Adipose tissue (tissue), 3 donors: ENCODE data around the gene ADAD1. TPM values are rescaled to one million over a fixed set of nuclear protein-coding genes. Genes with fewer than 3 reads are reported as not detected.

Experiments used
- H3K27ac ChIP-seq: one replicate; pipeline ENCODE4 v1.5.1; 2013; ENCODE audit warnings: low read depth, low read length
- WGBS, 3 donors: extraction: QIAGEN DNeasy Blood & Tissue Kit; methylation state at CpG; one replicate each; pipeline ENCODE4 v1.1.7; 2013; 5-methylcytosine and 5-hydroxymethylcytosine counted together
- polyA plus RNA-seq, 3 donors: library from polyadenylated mRNA; stranded (reverse); fragments of 200-250 nt; gene quantifications; one replicate each; pipeline ENCODE4 v1.2.3, GENCODE V29; 2013
- donor health status: healthy with polysubstance abuse.
- donor health status: Bipolar disorder and iron deficiency.
- donor health status: healthy.

Gene ADAD1
- polyA plus RNA-seq, 3 donors, result not detected

DNA sequence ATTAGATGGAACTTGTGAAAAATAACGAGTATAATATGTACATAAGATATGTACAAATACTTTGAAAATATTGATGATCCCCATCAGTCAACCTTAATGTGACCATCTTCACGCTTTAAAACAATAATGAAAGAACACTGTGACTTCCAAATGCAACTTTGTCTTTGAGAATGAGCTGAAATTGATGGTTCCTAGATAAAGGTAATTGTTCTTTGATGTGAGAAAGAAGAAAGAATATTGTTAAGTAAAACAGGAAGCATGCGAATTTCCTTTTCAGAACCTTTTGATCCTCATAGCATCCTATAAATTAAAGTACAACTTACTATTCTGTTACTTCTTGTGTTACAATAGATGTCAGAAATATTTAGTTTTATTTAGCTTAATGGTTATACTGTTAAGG, 55.5 kb downstream of the ADAD1 start:
- WGBS, 3 donors, result 59 to 81% (median 73%) methylated on average over 3 of the region's 3 CpGs
- no peak overlapping the region for H3K27ac ChIP-seq

DNA sequence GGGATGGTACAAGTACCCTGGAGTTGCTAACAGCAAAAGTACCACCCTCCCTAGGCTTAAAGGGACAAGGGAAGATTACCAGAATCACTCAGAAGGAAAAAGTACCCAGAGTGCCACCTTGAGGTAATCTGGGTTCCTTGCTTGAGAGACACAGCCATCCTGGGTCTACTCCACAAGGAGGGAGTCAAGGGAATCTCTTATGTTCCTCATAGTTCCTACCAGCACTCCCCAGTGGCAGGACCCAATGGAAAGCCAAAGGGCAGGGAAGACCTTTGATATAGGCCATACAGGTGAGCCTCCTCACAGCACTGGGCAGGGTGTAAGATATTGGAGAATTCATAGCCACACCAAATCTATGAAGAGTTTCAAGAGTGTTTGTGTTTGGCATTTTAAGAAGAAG, 72.0 kb downstream of the ADAD1 start:
- no peak overlapping the region for H3K27ac ChIP-seq

DNA sequence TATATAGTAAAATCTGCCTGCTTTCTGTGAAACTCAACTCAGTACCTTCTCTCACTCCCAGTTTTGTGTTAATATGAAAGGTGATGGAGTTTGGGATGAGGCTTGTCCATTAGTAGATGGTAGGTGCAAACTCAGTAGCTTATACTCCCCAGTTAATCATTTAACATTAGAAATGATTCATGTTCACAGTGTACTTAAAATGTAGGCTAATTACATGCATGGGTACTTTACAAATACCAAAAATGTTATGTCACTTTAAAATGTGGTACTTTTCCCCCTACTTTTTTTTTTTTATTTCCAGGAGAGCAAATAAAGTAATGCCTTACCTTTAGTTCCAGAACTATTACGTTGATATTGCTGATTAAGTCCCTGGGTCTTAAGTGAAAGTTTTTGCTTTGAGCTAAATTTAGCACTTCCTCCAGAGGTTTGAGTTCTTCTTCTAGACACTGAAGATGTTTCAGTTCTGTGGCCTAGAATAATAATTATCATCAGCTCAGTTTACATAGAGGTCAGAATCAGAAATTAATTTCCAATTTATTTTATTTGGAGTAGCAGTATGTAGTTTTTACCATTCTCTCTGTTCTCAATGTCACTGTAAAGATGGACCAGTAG, 74.7 kb downstream of the ADAD1 start:
- no peak overlapping the region for H3K27ac ChIP-seq
- WGBS, 3 donors, result 20 to 27% (median 21%) methylated on average over 1 of the region's 1 CpG

DNA sequence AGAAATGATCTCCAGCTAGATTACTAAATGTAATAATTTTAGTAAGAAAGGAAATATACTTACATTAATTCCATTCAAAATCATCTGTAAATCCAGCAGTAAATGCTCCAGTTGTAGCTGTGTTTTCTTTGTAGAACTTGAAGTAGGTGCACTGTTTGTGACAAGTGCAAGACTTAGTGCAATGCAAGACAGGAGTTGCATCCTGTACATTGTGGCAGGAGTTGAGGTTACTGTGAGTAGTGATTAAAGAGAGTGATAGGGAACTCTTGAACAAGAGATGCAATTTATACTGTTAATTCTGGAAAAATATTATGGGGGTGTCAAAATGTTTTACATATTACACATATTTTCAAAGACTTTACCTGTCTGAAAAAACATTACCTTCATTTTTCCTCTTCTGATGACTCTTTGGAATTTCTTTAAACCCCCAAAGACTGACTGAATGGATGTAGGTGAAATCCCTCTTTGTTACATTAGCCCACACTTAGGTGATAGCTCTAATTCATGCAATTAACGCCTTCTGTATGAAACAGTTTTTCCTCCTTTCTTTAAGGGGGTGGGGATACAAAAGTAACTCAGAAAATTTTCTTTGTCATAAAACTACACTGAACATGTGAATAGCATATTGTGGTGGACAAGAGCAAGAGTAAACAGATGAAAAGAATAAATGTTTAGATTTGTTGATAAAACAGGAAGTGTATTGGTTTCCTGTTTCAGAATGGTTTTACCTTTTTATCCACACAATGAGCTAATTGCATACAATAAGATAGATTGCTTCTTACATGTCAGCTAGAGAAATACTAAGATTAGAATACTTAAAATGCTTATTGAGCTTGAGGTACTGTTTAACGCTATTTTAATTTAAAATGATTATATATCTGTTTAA, 77.7 kb downstream of the ADAD1 start, which contains the start of gene IL2:
Gene IL2 (minus strand): TSS at position 495 of the 886 bp plus-strand sequence. CDS start 285 bp downstream, at position 210.
- H3K27ac ChIP-seq, result no peak within 1 kb of the TSS
- WGBS, 3 donors, result 63 to 72% (median 65%) methylated on average over 2 of the region's 2 CpGs

DNA sequence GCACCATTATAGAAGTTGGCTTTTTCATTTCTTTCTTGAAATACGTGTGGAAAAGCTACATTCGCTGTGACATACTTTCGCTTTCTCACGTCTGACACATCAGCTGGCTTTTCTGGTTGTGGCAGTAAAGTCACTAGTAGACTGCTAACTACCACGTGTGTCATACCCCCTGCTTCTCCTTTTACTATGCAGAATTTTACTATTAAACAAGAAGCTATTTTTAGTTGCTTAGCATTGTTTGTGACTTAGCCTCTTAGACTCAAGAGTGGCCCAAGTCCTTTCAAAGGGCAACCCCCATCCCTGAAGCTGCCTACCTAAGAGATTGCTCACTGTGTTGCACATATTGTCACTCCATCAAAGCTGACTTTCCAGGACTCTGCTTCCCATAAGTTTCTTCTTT, 79.8 kb downstream of the ADAD1 start:
- no peak overlapping the region for H3K27ac ChIP-seq
- WGBS, 3 donors, result 28 to 40% (median 33%) methylated on average over 5 of the region's 5 CpGs

DNA sequence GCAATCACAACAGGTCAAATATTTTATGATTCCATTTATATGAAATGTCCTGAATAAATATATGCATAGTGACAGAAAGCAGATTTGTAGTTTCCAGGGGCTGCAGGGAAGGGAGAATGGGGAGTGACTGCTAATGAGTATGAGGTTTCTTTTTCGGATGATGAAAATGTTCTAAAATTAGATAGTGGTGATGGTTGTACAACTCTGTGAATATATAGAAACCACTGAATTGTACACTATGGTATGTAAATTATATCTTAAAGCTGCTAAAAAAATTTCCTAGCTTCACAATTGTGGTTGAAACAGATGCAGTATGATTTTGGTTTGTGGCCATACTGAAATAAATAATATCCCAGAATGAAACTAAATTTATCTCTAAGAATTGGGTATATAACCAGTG, 90.6 kb downstream of the ADAD1 start:
- H3K27ac ChIP-seq, result no peak overlapping the region
- 84 to 93% (median 91%) methylated on average over 1 of the region's 1 CpG for WGBS, 3 donors

DNA sequence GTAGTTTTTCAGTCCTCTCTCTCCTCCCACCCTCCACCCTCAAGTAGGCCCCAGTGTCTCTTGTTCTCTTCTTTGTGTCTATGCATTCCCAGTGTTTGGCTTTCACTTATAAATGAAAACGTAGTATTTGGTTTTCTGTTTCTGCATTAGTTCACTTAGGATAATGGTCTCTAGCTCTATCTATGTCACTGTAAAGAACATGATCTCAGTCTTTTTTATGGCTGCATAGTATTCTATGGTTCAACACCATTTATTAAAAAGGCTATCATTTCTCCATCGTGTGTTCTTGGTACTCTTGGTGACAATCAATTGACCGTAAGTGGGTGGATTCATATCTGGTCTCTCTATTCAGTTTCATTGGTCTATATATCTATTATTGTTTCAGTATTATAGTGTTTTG, 96.4 kb downstream of the ADAD1 start:
- 74 to 89% (median 85%) methylated on average over 3 of the region's 3 CpGs for WGBS, 3 donors
- no peak overlapping the region for H3K27ac ChIP-seq

DNA sequence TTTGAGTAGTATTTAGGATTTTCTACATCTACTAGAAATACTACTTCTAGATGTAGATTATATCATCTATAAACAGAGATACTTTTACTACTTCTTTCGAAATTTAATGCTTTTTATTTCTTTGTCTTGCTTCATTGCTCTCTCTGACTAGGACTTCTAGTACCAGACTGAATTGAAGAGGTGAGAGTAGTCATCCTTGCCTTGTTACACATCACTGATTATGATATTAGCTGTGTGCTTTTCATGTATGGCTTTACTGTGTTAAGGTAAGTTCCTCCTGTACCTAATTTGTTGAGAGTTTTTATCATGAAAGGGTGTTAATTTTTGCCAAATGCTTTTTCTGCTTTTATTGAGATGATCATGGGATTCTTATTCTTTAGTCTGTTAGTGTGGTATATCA, 97.3 kb downstream of the ADAD1 start:
- H3K27ac ChIP-seq, result no peak overlapping the region
- WGBS, 3 donors, result 52 to 86% (median 78%) methylated on average over 1 of the region's 1 CpG

DNA sequence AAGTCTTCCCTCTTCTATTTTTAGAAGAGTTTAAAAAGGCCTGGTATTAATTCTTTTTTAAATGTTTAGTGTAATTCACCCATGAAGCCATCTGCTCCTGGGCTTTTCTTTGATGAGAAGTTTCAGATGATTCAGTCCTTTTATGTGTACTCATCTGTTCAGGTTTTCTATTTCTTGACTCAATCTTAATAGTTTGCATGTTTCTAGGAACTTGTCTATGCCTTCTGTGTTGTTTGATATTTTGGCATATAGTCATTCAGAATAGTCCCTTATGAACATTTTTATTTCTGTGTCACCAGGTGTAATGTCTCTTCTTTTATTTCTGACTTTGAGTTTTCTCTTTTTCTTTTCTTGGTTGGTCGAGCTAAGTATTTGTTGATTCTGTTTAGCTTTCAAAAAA, 97.9 kb downstream of the ADAD1 start:
- H3K27ac ChIP-seq, result no peak overlapping the region
- 58 to 95% (median 90%) methylated on average over 1 of the region's 1 CpG for WGBS, 3 donors

Other genes with a start within 250 kb of the ADAD1 start
- gene BLTP1, start 226.7 kb upstream of the ADAD1 start, polyA plus RNA-seq, result 10 to 100 TPM; 14.7 to 20.2 (median 15.0) TPM
- not detected for gene IL2, start 77.7 kb downstream of the ADAD1 start, polyA plus RNA-seq
- 1 to 10 TPM in 1 of 3 donors, not detected in 2; 1.1 TPM for gene IL21, start 242.1 kb downstream of the ADAD1 start, polyA plus RNA-seq